ENCODE measurements around the gene CHID1.

The CHID1 gene

DNA sequence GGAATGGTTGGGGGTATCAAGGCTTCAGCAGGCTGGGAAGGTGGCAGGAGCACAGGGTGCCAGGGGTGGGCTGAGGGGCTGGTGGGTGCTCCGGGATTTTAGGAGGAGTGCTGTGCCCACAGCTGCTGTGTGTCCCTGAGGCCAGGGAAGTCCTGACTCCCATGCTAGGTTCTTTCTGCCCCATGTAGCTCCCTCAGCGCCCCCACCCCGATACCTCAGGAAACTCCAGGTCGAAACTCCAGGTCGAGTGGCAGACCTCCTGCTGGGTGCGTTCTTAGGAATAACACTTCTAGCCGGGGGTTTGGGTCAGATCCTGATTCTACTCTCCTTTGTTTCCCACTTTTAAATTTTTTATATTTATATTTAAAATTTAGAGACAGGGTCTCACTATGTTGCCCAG lies 23.3 kb upstream of the CHID1 start:
- TF ChIP-seq RAD21 (IDR thresholded peaks at IDR 0.05; ENCODE audit: low read depth), result no peak
- no peak for TF ChIP-seq YY1 (IDR thresholded peaks at IDR 0.05; ENCODE audit: low read depth)
- no peak for TF ChIP-seq EGR1 (IDR thresholded peaks at IDR 0.05)
- no peak for TF ChIP-seq TEAD4 (IDR thresholded peaks at IDR 0.05)
- no peak for TF ChIP-seq CEBPB (IDR thresholded peaks at IDR 0.05)
- TF ChIP-seq, protein P1, sequence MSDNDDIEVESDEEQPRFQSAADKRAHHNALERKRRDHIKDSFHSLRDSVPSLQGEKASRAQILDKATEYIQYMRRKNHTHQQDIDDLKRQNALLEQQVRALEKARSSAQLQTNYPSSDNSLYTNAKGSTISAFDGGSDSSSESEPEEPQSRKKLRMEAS (IDR thresholded peaks at IDR 0.05), result no peak
- TF ChIP-seq EP300 (IDR thresholded peaks at IDR 0.05; ENCODE audit: borderline replicate concordance), result no peak
- TF ChIP-seq NFIC (IDR thresholded peaks at IDR 0.05), result no peak
- TF ChIP-seq, protein P2, sequence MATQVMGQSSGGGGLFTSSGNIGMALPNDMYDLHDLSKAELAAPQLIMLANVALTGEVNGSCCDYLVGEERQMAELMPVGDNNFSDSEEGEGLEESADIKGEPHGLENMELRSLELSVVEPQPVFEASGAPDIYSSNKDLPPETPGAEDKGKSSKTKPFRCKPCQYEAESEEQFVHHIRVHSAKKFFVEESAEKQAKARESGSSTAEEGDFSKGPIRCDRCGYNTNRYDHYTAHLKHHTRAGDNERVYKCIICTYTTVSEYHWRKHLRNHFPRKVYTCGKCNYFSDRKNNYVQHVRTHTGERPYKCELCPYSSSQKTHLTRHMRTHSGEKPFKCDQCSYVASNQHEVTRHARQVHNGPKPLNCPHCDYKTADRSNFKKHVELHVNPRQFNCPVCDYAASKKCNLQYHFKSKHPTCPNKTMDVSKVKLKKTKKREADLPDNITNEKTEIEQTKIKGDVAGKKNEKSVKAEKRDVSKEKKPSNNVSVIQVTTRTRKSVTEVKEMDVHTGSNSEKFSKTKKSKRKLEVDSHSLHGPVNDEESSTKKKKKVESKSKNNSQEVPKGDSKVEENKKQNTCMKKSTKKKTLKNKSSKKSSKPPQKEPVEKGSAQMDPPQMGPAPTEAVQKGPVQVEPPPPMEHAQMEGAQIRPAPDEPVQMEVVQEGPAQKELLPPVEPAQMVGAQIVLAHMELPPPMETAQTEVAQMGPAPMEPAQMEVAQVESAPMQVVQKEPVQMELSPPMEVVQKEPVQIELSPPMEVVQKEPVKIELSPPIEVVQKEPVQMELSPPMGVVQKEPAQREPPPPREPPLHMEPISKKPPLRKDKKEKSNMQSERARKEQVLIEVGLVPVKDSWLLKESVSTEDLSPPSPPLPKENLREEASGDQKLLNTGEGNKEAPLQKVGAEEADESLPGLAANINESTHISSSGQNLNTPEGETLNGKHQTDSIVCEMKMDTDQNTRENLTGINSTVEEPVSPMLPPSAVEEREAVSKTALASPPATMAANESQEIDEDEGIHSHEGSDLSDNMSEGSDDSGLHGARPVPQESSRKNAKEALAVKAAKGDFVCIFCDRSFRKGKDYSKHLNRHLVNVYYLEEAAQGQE (IDR thresholded peaks at IDR 0.05; ENCODE audit: low read depth), result no peak
- TF ChIP-seq USF1 (IDR thresholded peaks at IDR 0.05), result no peak
- TF ChIP-seq CREB1 (IDR thresholded peaks at IDR 0.05; ENCODE audit: low read depth), result no peak
- no peak for TF ChIP-seq FOXM1 (IDR thresholded peaks at IDR 0.05; ENCODE audit: borderline replicate concordance, low read depth)
- no peak for TF ChIP-seq TCF12 (IDR thresholded peaks at IDR 0.05; ENCODE audit: low read depth)
- no peak for TF ChIP-seq ZBTB7A (IDR thresholded peaks at IDR 0.05; ENCODE audit: low read depth)
- no peak for TF ChIP-seq TAF1 (IDR thresholded peaks at IDR 0.05; ENCODE audit: low read depth)

DNA sequence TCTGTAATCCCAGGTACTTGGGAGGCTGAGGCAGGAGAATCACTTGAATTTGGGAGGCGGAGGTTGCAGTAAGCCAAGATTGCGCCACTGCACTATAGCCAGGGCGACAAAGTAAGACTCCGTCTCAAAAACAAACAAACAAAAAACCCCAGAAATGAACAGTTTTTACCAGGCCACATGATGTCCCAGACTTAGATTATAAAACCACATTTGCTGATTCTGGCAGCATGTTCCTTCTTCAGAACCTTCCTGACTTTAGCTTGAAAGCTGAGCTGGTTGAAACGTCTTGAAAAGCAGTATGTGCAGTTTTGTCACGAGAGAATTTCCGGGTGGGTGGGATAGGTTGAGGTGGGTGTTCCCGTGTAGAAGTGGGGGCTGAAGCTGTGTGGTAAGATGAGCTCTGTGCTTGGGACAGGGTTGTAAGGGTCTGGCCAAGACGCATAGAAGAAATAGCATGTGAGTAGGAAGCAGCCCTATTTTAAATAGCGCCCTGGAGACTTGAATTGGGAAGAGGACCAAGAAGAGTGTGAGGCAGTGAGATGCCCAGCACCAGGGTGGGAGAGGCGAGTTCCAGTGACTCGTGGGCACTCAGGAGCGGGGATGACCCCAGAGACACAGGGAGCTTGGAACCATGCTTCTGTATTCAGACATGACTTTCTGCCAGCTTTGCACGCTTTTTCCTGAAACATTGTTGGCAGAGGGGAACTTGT lies 22.7 kb upstream of the CHID1 start:
- TF ChIP-seq EGR1 (IDR thresholded peaks at IDR 0.05) (no peak), EP300 (IDR thresholded peaks at IDR 0.05; ENCODE audit: borderline replicate concordance) (no peak), USF1 (IDR thresholded peaks at IDR 0.05) (no peak), NFIC (IDR thresholded peaks at IDR 0.05) (no peak), ZBTB7A (IDR thresholded peaks at IDR 0.05; ENCODE audit: low read depth) (no peak), CREB1 (IDR thresholded peaks at IDR 0.05; ENCODE audit: low read depth) (no peak), RAD21 (IDR thresholded peaks at IDR 0.05; ENCODE audit: low read depth) (no peak), YY1 (IDR thresholded peaks at IDR 0.05; ENCODE audit: low read depth) (no peak), FOXM1 (IDR thresholded peaks at IDR 0.05; ENCODE audit: borderline replicate concordance, low read depth) (no peak), TEAD4 (IDR thresholded peaks at IDR 0.05) (no peak), TCF12 (IDR thresholded peaks at IDR 0.05; ENCODE audit: low read depth) (no peak), CEBPB (IDR thresholded peaks at IDR 0.05) (no peak), TAF1 (IDR thresholded peaks at IDR 0.05; ENCODE audit: low read depth) (no peak)
- TF ChIP-seq, protein P2 (IDR thresholded peaks at IDR 0.05; ENCODE audit: low read depth), result no peak
- TF ChIP-seq, protein P1 (IDR thresholded peaks at IDR 0.05), result no peak

DNA sequence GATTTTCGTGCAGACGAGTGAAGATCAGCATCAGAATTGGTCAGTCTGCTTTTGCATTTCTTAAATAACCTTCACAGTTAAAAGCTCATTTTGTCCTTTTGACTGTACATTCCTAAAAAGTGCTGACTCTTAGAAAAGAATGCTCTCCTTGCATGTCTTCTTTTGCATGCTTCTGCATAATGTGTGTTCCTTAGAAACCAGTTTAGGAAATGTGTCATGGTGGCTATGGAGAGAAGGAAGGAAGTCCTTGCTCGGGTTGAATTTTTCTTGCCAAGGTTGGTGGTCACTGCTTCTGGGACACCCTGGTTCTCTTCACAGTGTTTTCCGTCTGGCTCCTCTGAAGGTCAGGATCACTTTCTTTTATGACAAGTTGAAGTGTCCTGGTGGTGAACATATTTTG lies 21.8 kb upstream of the CHID1 start:
- TF ChIP-seq TAF1 (IDR thresholded peaks at IDR 0.05; ENCODE audit: low read depth) (no peak), FOXM1 (IDR thresholded peaks at IDR 0.05; ENCODE audit: borderline replicate concordance, low read depth) (no peak), EGR1 (IDR thresholded peaks at IDR 0.05) (no peak), NFIC (IDR thresholded peaks at IDR 0.05) (no peak), USF1 (IDR thresholded peaks at IDR 0.05) (no peak), RAD21 (IDR thresholded peaks at IDR 0.05; ENCODE audit: low read depth) (no peak), CREB1 (IDR thresholded peaks at IDR 0.05; ENCODE audit: low read depth) (no peak), TEAD4 (IDR thresholded peaks at IDR 0.05) (no peak)
- TF ChIP-seq, protein P2 (IDR thresholded peaks at IDR 0.05; ENCODE audit: low read depth), result no peak

- TF ChIP-seq ZBTB7A (IDR thresholded peaks at IDR 0.05; ENCODE audit: low read depth) (no peak), TEAD4 (IDR thresholded peaks at IDR 0.05) (no peak)
Observed at GRCh38 chr11:931385-931784, 20.8 kb upstream of the CHID1 start.
